WTC11 (cell line): ENCODE results near the gene MYCBP2. TPM values are rescaled to one million over a fixed set of nuclear protein-coding genes. Genes with fewer than 3 reads are reported as not detected.

ENCODE experiments used
- ATAC-seq: fragments of 200-7000 bp; cut with Tn5 transposase; 2 replicates; pipeline ENCODE4 v1.10.0; 2021; ENCODE audit warnings: mild to moderate bottlenecking, moderate library complexity
- CTCF ChIA-PET: fragments of 300-600 bp; sonication (Branson Sonifier 250); formaldehyde crosslinking; loops from one replicate; lab custom pipeline; 2021; ENCODE audit warnings: antibody characterized with exemption; lab: Charles Lee
- POLR2A ChIA-PET: fragments of 350-600 bp; sonication (Branson Sonifier 250); formaldehyde crosslinking; loops from one replicate; lab custom pipeline; 2021; ENCODE audit warnings: antibody characterized with exemption; lab: Charles Lee
- DNase-seq: peaks from one replicate; pipeline ENCODE4 v3.0.0; 2021; ENCODE audit warnings: low spot score
- H3K27ac Mint-ChIP-seq: 2 replicates; pipeline ENCODE4 v1.8.0; 2021; ENCODE audit warnings: mixed read lengths
- H3K27me3 Mint-ChIP-seq: 2 replicates; pipeline ENCODE4 v1.8.0; 2021; ENCODE audit warnings: low read depth, mild to moderate bottlenecking, moderate library complexity, mixed read lengths
- H3K36me3 Mint-ChIP-seq: 2 replicates; pipeline ENCODE4 v1.8.0; 2021; ENCODE audit warnings: mixed read lengths
- H3K4me1 Mint-ChIP-seq: 2 replicates; pipeline ENCODE4 v1.8.0; 2022; ENCODE audit warnings: mixed read lengths
- H3K4me3 Mint-ChIP-seq: 2 replicates; pipeline ENCODE4 v1.8.0; 2021; ENCODE audit warnings: mild to moderate bottlenecking, moderate library complexity, mixed read lengths
- H3K9me3 Mint-ChIP-seq: 2 replicates; pipeline ENCODE4 v1.8.0; 2021; ENCODE audit warnings: mixed read lengths
- CREM ChIP-seq: sonication (generic); formaldehyde crosslinking; IDR thresholded peaks from 2 replicates; pipeline ENCODE4 v1.8.1; 2022; ENCODE audit warnings: mild to moderate bottlenecking, missing genetic modification reagents, moderate library complexity
- E2F4 ChIP-seq: sonication (generic); formaldehyde crosslinking; IDR thresholded peaks from 2 replicates; pipeline ENCODE4 v1.8.1; 2022; ENCODE audit warnings: low read depth, mild to moderate bottlenecking, moderate library complexity, missing genetic modification reagents, borderline replicate concordance
- FOXK1 ChIP-seq: sonication (generic); formaldehyde crosslinking; IDR thresholded peaks from 2 replicates; pipeline ENCODE4 v1.8.0; 2022; ENCODE audit warnings: mild to moderate bottlenecking, moderate library complexity, missing genetic modification reagents
- GRHL2 ChIP-seq: fragments of 250-450 bp; sonication (Bioruptor Pico); IDR thresholded peaks from 2 replicates; pipeline ENCODE4 v1.8.0; 2022; ENCODE audit warnings: mild to moderate bottlenecking, moderate library complexity; ENCODE audit not compliant: insufficient replicate concordance, severe bottlenecking
- GTF2I ChIP-seq: fragments of 250-450 bp; sonication (Bioruptor Pico); conservative IDR thresholded peaks from 2 replicates; pipeline ENCODE4 v1.4.0; 2021; ENCODE audit warnings: mild to moderate bottlenecking
- JAZF1 ChIP-seq: fragments of 250-450 bp; sonication (Bioruptor Pico); IDR thresholded peaks from 2 replicates; pipeline ENCODE4 v1.9.0; 2021; ENCODE audit warnings: moderate library complexity, mild to moderate bottlenecking, inconsistent platforms
- KAT7 ChIP-seq: sonication (generic); formaldehyde crosslinking; IDR thresholded peaks from 2 replicates; pipeline ENCODE4 v1.8.1; 2023; ENCODE audit warnings: missing genetic modification reagents, mild to moderate bottlenecking, borderline replicate concordance
- MXD4 ChIP-seq: fragments of 250-450 bp; sonication (Bioruptor Pico); IDR thresholded peaks from 2 replicates; pipeline ENCODE4 v1.8.0; 2021; ENCODE audit warnings: mild to moderate bottlenecking, moderate library complexity, borderline replicate concordance
- MYBL2 ChIP-seq: sonication (generic); formaldehyde crosslinking; IDR thresholded peaks from 2 replicates; pipeline ENCODE4 v1.8.1; 2023; ENCODE audit warnings: mild to moderate bottlenecking, moderate library complexity, missing genetic modification reagents
- NFE2L1 ChIP-seq: sonication (generic); formaldehyde crosslinking; IDR thresholded peaks from 2 replicates; pipeline ENCODE4 v1.8.1; 2023; ENCODE audit warnings: missing genetic modification reagents
- NR1H2 ChIP-seq: sonication (generic); formaldehyde crosslinking; IDR thresholded peaks from 2 replicates; pipeline ENCODE4 v1.9.0; 2021; ENCODE audit warnings: mild to moderate bottlenecking, moderate library complexity, missing genetic modification reagents
- NR3C1 ChIP-seq: sonication (generic); formaldehyde crosslinking; conservative IDR thresholded peaks from 2 replicates; pipeline ENCODE4 v1.8.1; 2023; ENCODE audit warnings: low read depth, mild to moderate bottlenecking, missing genetic modification reagents
- PRDM15 ChIP-seq: sonication (generic); formaldehyde crosslinking; IDR thresholded peaks from 2 replicates; pipeline ENCODE4 v1.8.0; 2022; ENCODE audit warnings: missing genetic modification reagents
- SMAD4 ChIP-seq: sonication (generic); formaldehyde crosslinking; IDR thresholded peaks from 2 replicates; pipeline ENCODE4 v1.8.0; 2022; ENCODE audit warnings: mild to moderate bottlenecking, missing genetic modification reagents
- USF1 ChIP-seq: sonication (generic); formaldehyde crosslinking; IDR thresholded peaks from 2 replicates; pipeline ENCODE4 v1.8.0; 2022; ENCODE audit warnings: mild to moderate bottlenecking, missing genetic modification reagents
- ZBTB21 ChIP-seq: sonication (generic); formaldehyde crosslinking; IDR thresholded peaks from 2 replicates; pipeline ENCODE4 v1.8.1; 2023; ENCODE audit warnings: mild to moderate bottlenecking, missing genetic modification reagents, borderline replicate concordance
- ZNF121 ChIP-seq: sonication (generic); formaldehyde crosslinking; IDR thresholded peaks from 2 replicates; pipeline ENCODE4 v1.8.0; 2023; ENCODE audit warnings: missing genetic modification reagents
- ZNF263 ChIP-seq: sonication (generic); formaldehyde crosslinking; IDR thresholded peaks from 2 replicates; pipeline ENCODE4 v1.8.1; 2022; ENCODE audit warnings: low read depth, mild to moderate bottlenecking, moderate library complexity, missing genetic modification reagents
- ZNF396 ChIP-seq: fragments of 250-450 bp; sonication (Bioruptor Pico); IDR thresholded peaks from 2 replicates; pipeline ENCODE4 v1.8.0; 2021; ENCODE audit warnings: mild to moderate bottlenecking, moderate library complexity, borderline replicate concordance
- ZNF423 ChIP-seq: fragments of 250-450 bp; sonication (Bioruptor Pico); IDR thresholded peaks from 2 replicates; pipeline ENCODE4 v2.1.2; 2022; ENCODE audit warnings: mild to moderate bottlenecking, moderate library complexity
- total RNA-seq: library from RNA; stranded (reverse); gene quantifications from 3 replicates; pipeline ENCODE4 v1.2.3, GENCODE V29; 2021
- TF ChIP-seq, protein P1 (sequence below): fragments of 250-450 bp; sonication (Bioruptor Pico); conservative IDR thresholded peaks from 2 replicates; pipeline ENCODE4 v1.9.0; 2021; ENCODE audit warnings: mild to moderate bottlenecking
- TF ChIP-seq, protein P2 (sequence below): sonication (generic); formaldehyde crosslinking; IDR thresholded peaks from 2 replicates; pipeline ENCODE4 v1.8.1; 2023; ENCODE audit warnings: mild to moderate bottlenecking, missing genetic modification reagents
- TF ChIP-seq, protein P3 (sequence below): sonication (generic); formaldehyde crosslinking; IDR thresholded peaks from 2 replicates; pipeline ENCODE4 v1.8.1; 2023; ENCODE audit warnings: mild to moderate bottlenecking, missing genetic modification reagents, borderline replicate concordance

MYCBP2 gene
- total RNA-seq, 1 experiment from 2014 or later = 54.3 TPM

GRCh38 chr13:77138813-77139212 is 188.1 kb downstream of the MYCBP2 start:
- no peaks in the 10 kb centered on the region for H3K9me3 Mint-ChIP-seq
- H3K27ac Mint-ChIP-seq = no peak overlapping the region
- DNase-seq (no peak), ATAC-seq (no peak)
- H3K4me3 Mint-ChIP-seq = no peak overlapping the region
- TF ChIP-seq PRDM15 (no peak), ZNF396 (CRISPR knock-in tag) (no peak), E2F4 (CRISPR knock-in tag) (no peak), JAZF1 (no peak), GRHL2 (CRISPR knock-in tag) (no peak), USF1 (CRISPR knock-in tag) (no peak), KAT7 (CRISPR knock-in tag) (no peak), ZBTB21 (CRISPR knock-in tag) (no peak), GTF2I (CRISPR knock-in tag) (no peak), MYBL2 (CRISPR knock-in tag) (no peak), CREM (CRISPR knock-in tag) (no peak), NR3C1 (no peak), ZNF263 (CRISPR knock-in tag) (no peak)
- TF ChIP-seq, protein P1, sequence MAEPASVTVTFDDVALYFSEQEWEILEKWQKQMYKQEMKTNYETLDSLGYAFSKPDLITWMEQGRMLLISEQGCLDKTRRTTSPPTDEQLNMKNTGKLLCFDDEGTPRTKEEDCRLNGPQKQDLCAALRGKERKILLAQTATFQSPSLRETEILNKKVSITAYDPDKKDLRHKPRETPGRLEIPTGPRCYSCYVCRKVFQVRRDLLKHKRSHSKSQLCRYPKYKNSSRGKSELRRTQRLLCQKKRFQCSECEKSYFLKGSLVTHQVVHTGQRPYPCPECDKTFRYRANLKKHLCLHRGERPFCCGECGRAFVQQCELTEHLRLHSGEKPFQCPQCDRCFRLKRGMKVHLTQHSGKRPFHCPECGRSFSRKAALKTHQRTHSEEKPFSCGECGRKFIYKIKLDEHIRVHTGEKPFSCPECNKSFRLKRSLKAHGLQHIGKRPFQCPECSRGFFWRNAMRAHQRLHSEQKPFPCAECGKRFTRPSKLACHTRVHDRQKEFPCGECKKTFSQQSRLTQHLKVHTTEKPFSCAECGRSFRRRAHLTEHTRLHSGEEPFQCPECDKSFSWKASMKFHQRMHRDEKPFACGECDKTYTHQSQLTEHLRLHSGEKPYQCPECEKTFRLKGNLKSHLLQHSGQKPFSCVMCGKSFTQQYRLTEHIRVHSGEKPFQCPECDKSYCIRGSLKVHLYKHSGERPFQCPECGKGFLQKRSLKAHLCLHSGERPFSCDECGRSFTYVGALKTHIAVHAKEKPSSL = no peak
- H3K36me3 Mint-ChIP-seq = peaks cover 4% of the 10 kb centered on the region
- H3K27me3 Mint-ChIP-seq = no peaks in the 10 kb centered on the region
- H3K4me1 Mint-ChIP-seq = peaks cover 4% of the 10 kb centered on the region
- CTCF ChIA-PET = no interaction called here
- POLR2A ChIA-PET = no interaction called here

- DNase-seq = no peak
- no peaks in the 10 kb centered on the region for H3K9me3 Mint-ChIP-seq
- ATAC-seq = peak; percentile 38
- H3K27ac Mint-ChIP-seq = peak overlapping the region; percentile 28; the same call in 1 of the 2 replicates
- ChIA-PET CTCF (interaction anchor here (0.8 kb wide), 1 partner anchor 135 kb away, joined by 3 read pairs; no protein-coding TSS in a partner anchor), POLR2A (no interaction called here)
- H3K36me3 Mint-ChIP-seq = 0 out of 2 replicates have a peak, but pooled peaks cover 2% of the 10 kb centered on the region
- H3K4me3 Mint-ChIP-seq = no peak overlapping the region
- peaks cover 4% of the 10 kb centered on the region for H3K4me1 Mint-ChIP-seq
- no peaks in the 10 kb centered on the region for H3K27me3 Mint-ChIP-seq
- TF ChIP-seq ZNF423 (CRISPR knock-in tag) (no peak), FOXK1 (CRISPR knock-in tag) (no peak), NR3C1 (no peak), ZNF121 (CRISPR knock-in tag) (no peak), MXD4 (no peak), SMAD4 (no peak), NR1H2 (CRISPR knock-in tag) (no peak), JAZF1 (no peak), NFE2L1 (CRISPR knock-in tag) (no peak)
- TF ChIP-seq, protein P2, sequence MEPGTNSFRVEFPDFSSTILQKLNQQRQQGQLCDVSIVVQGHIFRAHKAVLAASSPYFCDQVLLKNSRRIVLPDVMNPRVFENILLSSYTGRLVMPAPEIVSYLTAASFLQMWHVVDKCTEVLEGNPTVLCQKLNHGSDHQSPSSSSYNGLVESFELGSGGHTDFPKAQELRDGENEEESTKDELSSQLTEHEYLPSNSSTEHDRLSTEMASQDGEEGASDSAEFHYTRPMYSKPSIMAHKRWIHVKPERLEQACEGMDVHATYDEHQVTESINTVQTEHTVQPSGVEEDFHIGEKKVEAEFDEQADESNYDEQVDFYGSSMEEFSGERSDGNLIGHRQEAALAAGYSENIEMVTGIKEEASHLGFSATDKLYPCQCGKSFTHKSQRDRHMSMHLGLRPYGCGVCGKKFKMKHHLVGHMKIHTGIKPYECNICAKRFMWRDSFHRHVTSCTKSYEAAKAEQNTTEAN (CRISPR knock-in tag) = no peak
- TF ChIP-seq, protein P3, sequence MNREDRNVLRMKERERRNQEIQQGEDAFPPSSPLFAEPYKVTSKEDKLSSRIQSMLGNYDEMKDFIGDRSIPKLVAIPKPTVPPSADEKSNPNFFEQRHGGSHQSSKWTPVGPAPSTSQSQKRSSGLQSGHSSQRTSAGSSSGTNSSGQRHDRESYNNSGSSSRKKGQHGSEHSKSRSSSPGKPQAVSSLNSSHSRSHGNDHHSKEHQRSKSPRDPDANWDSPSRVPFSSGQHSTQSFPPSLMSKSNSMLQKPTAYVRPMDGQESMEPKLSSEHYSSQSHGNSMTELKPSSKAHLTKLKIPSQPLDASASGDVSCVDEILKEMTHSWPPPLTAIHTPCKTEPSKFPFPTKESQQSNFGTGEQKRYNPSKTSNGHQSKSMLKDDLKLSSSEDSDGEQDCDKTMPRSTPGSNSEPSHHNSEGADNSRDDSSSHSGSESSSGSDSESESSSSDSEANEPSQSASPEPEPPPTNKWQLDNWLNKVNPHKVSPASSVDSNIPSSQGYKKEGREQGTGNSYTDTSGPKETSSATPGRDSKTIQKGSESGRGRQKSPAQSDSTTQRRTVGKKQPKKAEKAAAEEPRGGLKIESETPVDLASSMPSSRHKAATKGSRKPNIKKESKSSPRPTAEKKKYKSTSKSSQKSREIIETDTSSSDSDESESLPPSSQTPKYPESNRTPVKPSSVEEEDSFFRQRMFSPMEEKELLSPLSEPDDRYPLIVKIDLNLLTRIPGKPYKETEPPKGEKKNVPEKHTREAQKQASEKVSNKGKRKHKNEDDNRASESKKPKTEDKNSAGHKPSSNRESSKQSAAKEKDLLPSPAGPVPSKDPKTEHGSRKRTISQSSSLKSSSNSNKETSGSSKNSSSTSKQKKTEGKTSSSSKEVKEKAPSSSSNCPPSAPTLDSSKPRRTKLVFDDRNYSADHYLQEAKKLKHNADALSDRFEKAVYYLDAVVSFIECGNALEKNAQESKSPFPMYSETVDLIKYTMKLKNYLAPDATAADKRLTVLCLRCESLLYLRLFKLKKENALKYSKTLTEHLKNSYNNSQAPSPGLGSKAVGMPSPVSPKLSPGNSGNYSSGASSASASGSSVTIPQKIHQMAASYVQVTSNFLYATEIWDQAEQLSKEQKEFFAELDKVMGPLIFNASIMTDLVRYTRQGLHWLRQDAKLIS (CRISPR knock-in tag) = no peak
These were observed 189.9 kb downstream of the MYCBP2 start for GRCh38 chr13:77136902-77137420.
